ENCODE results near the gene ZDHHC11.

ZDHHC11 gene

GRCh38 chr5:878125-878524 lies 27.3 kb upstream of the ZDHHC11 start:
- DNase-seq, result no peak

- no peak for DNase-seq
These were observed 25.9 kb upstream of the ZDHHC11 start for GRCh38 chr5:876398-877365.

GRCh38 chr5:875931-876330 lies 25.1 kb upstream of the ZDHHC11 start:
- no peak for DNase-seq

- no peak for DNase-seq
These were observed 22.5 kb upstream of the ZDHHC11 start for GRCh38 chr5:873328-873727.

GRCh38 chr5:872301-872700 lies 21.5 kb upstream of the ZDHHC11 start:
- no peak for DNase-seq

GRCh38 chr5:871596-872298 lies 21.0 kb upstream of the ZDHHC11 start:
- no peak for DNase-seq

- DNase-seq, result no peak
These were observed 20.2 kb upstream of the ZDHHC11 start for GRCh38 chr5:870956-871355.

- no peak for DNase-seq
These were observed 17.8 kb upstream of the ZDHHC11 start for GRCh38 chr5:868428-869135.

GRCh38 chr5:867300-867870 lies 16.6 kb upstream of the ZDHHC11 start:
- no peak for DNase-seq

- no peak for DNase-seq
These were observed 15.0 kb upstream of the ZDHHC11 start for GRCh38 chr5:865771-866170.

- DNase-seq, result no peak
These were observed 14.4 kb upstream of the ZDHHC11 start for GRCh38 chr5:865168-865521.

- DNase-seq, result no peak
These were observed 13.8 kb upstream of the ZDHHC11 start for GRCh38 chr5:864492-865167.

GRCh38 chr5:863244-863805 lies 12.5 kb upstream of the ZDHHC11 start:
- no peak for DNase-seq

- no peak for DNase-seq
These were observed 11.8 kb upstream of the ZDHHC11 start for GRCh38 chr5:862367-863243.

- DNase-seq, result no peak
These were observed 10.9 kb upstream of the ZDHHC11 start for GRCh38 chr5:861442-862366.

- no peak for DNase-seq
These were observed 9.8 kb upstream of the ZDHHC11 start for GRCh38 chr5:860506-861150.

- no peak for DNase-seq
These were observed 9.1 kb upstream of the ZDHHC11 start for GRCh38 chr5:859798-860296.

GRCh38 chr5:859391-859790 lies 8.6 kb upstream of the ZDHHC11 start:
- no peak for DNase-seq

GRCh38 chr5:858726-859125 lies 7.9 kb upstream of the ZDHHC11 start:
- DNase-seq, result no peak
